C1 segment of cervical spinal cord (tissue), 14 donors: ENCODE measurements around the gene DYRK1A.
"Not testable (repeated sequence)": the region's sequence is repeated elsewhere in the genome, so short reads cannot be mapped to it uniquely, and the experiment has no call there.

Experiments
- DNase-seq, 14 donors: peaks; one replicate each; lab custom pipeline; 2025; lab: John Stamatoyannopoulos, UW

The DYRK1A gene

DNA sequence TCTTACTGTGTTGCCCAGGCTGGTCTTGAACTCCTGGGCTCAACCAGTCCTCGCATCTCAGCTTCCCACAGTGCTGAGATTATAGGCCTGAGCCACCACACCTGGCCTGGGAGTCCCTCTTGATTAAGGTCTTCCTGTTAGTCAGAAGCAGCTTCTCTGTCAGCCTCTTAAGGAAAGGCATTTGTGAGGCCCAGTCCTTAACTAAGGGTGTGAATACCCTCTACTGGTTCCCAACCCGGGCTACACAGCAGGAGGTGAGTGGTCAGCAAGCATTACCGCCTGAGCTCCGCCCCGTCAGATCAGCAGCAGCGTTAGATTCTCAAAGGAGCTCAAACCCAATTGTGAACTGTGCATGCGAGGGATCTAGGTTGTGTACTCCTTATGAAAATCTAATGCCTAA lies 117.2 kb downstream of the DYRK1A start:
- no peak for DNase-seq

- no peak for DNase-seq
These were observed 118.2 kb downstream of the DYRK1A start for GRCh38 chr21:37484535-37485474.

GRCh38 chr21:37489553-37489952 lies 123.0 kb downstream of the DYRK1A start:
- DNase-seq: no peak

DNA sequence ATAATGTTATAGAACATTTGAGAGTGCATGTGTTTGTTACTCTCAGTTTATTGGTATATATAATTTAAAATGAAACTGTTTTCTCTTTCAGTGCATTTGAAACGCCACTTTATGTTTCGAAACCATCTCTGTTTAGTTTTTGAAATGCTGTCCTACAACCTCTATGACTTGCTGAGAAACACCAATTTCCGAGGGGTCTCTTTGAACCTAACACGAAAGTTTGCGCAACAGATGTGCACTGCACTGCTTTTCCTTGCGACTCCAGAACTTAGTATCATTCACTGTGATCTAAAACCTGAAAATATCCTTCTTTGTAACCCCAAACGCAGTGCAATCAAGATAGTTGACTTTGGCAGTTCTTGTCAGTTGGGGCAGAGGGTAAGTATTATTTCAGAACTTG lies 123.5 kb downstream of the DYRK1A start:
- DNase-seq: no peak

- no peak for DNase-seq
These were observed 130.4 kb downstream of the DYRK1A start for GRCh38 chr21:37496972-37497371.

- DNase-seq: no peak
These were observed 132.1 kb downstream of the DYRK1A start for GRCh38 chr21:37498664-37499063.

- DNase-seq: no peak
These were observed 136.4 kb downstream of the DYRK1A start for GRCh38 chr21:37502947-37503346.

GRCh38 chr21:37503848-37504467 lies 137.4 kb downstream of the DYRK1A start:
- no peak for DNase-seq

GRCh38 chr21:37505963-37506362 lies 139.4 kb downstream of the DYRK1A start:
- DNase-seq: no peak

DNA sequence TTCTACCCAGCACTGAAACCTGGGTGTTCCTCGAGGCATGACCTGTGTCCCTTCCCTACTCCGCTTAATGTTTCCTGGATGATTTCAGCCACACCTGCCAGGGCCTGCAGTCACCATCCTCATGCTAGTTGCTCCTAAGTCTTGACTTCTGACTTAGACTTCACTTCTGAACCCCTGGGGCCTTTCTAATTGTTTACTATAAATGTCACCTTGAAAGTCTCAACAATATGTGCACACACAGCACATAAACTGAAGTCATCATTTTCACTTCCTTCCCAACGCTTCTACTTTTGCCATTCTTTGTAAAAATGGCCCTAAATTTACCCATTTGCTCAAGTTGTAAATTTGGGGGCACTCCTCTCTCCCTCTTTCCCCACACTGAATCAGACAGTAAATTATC lies 141.1 kb downstream of the DYRK1A start:
- DNase-seq: no peak

GRCh38 chr21:37508341-37508740 lies 141.8 kb downstream of the DYRK1A start:
- no peak for DNase-seq

- DNase-seq: no peak
These were observed 143.3 kb downstream of the DYRK1A start for GRCh38 chr21:37509802-37510393.

- no peak for DNase-seq
These were observed 145.3 kb downstream of the DYRK1A start for GRCh38 chr21:37511848-37512247.

DNA sequence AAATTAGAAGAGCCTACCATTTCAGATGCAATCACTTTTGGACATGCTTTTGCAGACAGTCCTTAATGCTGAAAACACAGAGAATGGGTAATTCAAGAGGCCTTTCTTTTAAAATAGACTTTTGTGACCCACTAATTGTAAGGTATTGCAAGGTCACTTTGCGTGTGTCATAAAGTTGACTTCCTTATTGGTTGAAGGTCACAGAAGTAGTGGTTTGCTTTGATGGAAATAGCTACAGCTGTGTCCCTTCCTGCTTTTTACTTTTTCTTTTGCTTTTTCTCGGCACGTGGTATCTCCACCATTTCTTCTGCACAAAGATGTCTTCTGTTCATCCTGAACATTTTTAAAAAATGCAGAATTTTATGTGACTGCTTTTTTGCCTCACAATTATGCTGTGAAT lies 146.8 kb downstream of the DYRK1A start:
- DNase-seq: no peak

GRCh38 chr21:37514038-37514667 lies 147.6 kb downstream of the DYRK1A start:
- DNase-seq: no peak

- no peak for DNase-seq
These were observed 150.4 kb downstream of the DYRK1A start for GRCh38 chr21:37516998-37517397.

DNA sequence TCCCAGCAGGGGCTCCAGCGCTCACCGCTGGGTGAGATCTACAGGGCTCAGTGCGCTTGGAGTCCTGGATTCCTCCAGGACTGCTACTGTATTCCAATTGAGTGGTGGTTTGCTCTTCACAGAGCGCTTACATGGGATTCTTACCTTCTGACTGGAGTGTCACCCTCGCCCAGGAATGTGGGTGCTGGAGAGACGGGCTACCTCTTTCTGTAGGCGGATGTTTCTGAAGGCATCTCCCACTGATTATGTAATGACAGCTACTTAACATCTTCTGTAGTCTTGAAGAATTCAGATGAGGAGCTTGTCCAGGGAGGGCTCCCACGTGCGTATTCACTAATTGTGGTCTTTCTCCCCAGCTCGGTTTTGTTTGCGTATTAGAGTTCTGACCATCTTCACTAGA lies 154.2 kb downstream of the DYRK1A start:
- no peak for DNase-seq

DNA sequence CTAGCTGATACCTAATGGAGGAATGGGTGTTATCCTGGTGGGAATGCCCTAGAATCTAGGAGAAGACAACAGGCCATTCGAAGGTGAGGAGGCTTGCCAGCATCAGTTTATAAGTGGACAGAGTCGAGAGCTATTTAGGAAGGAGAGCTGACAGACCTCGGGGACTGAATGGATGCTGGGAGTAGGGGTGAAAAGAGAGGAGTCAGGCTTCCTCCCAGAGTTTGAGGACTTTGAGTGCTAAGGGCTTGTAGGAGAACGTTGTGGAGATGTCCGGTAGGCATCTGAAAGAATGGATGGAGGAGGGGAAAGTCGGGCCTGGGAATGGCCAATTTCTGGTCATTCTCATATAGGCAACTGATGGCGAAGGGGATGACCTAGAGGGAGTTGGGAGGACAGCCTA lies 155.1 kb downstream of the DYRK1A start:
- no peak for DNase-seq

DNA sequence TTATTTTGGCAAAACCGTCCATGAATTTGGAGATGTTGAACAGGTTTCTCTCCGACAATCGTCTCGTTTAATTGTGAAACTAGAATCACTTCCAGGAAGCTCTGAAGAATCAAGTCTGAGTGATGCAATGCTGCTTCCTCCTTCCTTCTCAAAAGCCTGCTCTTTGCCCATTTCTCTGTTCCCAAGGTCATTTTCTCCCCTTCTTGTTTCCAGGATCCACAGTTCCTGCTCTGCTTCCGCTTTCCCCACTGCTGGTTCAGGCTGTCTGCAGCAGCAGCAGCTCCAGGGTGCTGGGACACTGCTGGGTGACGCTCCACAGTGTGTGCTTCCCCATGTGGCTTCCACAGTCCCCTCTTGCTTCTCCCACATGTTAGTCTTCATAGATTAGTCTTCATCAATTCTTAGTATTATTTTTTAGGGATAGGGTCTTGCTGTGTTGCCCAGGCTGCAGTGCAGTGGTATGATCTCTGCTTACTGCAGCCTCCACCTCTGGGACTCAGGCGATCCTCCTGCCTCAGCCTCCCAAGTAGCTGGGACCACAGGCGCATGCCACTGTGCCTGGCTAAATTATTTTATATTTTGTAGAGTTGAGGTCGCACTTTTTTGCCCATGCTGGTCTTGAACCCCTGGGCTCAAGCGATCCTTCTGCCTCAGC lies 156.2 kb downstream of the DYRK1A start:
- no peak for DNase-seq

GRCh38 chr21:37524944-37525343 lies 158.4 kb downstream of the DYRK1A start:
- DNase-seq: not testable (repeated sequence)

DNA sequence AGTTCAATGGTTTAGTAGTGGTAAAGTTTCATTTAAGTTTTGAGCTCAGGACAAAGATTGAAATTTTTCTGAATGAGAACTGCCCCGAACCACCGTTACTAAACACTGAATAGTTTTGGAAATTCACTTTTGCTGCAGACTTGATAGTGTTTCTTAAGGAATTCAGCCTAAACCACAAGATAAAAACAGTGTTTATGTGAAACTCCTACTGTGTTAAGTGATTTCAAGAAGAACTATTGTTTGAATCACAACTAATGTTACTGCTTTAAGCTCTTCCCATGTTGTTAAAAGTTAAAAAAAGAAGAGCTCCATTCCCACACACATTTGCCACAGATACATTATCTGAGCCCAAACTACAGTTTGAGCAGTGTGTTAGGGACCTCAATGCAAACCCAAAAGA lies 159.2 kb downstream of the DYRK1A start:
- DNase-seq: no peak

GRCh38 chr21:37527103-37527502 lies 160.5 kb downstream of the DYRK1A start:
- DNase-seq: no peak
